Measurements from ENCODE around the gene HBA2. TPM values are rescaled to one million over a fixed set of nuclear protein-coding genes. Genes with fewer than 3 reads are reported as not detected.
A peak's percentile ranks its signal among the peaks of the same experiment; 100 is the strongest.

The HBA2 gene
- total and polyA plus RNA-seq, 9 of the 15 experiments (the other 6 are each of a cell fraction or from before 2014, with no cell fraction given): 40.4 to 853 (median 286) TPM

DNA sequence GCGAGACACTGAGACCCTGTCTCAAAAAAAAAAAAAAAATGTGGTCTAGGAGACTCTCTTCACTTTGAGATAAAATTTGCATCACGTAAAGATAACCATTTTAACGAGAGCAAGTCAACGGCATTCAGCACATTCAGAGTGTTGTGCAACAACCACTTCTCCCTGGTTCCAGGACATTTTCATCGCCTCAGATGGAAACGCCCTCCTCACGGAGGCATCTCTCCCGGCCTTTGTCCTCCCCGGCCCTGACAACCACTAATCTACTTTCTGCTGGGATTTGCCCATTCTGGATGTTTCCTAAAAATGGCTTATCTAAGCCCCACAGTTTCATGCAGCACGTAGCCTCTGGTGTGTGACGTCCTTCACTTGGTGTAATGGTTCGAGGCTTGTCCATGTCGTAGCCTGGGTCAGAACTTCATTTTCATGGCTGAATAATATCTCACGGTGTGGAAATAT is 27.9 kb upstream of the HBA2 start (continued):
- TF ChIP-seq, protein P1, sequence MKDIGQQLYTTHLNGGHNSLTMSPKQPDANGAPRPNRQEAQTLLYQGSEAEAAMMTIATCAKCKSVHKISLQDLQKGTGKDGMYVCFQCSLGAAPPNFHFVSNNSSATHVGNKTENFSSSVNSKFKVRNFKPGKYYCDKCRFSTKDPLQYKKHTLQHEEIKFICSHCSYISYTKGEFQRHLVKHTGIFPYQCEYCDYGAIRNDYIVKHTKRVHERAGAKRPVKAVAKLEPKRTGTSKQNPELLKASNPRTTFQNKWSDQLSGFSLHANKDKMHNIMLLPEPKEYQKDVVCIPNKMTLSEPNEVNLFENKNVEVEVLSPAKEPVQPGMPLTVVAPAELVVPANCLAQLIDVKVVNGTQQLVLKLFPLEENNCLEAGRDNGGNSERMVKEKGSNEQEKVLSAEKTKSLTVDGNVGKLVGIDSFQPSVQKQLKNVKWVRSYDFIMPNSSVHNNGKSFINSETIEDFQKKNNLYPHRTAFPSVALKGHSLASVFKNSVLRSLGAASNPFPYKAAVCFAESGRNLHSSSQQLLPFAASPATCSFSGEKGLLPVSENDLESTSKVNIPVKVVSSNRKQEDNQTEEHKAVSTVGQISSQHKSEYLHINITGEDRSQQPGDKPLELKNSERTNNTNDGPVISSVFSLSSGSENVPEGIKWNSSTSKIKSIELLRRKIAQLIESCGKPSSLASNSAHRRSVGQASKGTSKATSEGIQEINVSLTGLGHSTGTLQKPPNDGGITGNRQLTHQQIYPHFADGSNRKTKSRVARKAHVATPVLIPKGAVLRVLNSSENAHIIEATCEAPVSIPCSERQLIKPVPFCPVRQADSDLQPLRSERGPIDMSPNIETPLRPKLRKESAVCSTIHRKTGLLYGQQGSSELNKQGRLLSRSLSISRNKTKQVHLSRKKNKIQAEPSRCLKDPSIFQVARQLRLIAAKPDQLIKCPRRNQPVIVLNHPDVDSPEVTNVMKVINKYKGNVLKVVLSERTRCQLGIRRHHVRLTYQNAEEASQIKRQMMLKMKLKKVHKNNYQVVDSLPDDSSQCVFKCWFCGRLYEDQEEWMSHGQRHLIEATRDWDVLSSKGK (CRISPR knock-in tag; IDR thresholded peaks at IDR 0.05): no peak
- no peak for TF ChIP-seq ZNF785 (CRISPR knock-in tag; IDR thresholded peaks at IDR 0.05)
- no peak for TF ChIP-seq SRSF3 (IDR thresholded peaks at IDR 0.05; ENCODE audit: insufficient read depth, low read length)
- no peak for TF ChIP-seq ZBTB7A (IDR thresholded peaks at IDR 0.05; ENCODE audit: borderline replicate concordance, control insufficient read depth, low read depth, low read length)
- TF ChIP-seq FOXJ3 (CRISPR knock-in tag; IDR thresholded peaks at IDR 0.05): no peak
- TF ChIP-seq, protein P2, sequence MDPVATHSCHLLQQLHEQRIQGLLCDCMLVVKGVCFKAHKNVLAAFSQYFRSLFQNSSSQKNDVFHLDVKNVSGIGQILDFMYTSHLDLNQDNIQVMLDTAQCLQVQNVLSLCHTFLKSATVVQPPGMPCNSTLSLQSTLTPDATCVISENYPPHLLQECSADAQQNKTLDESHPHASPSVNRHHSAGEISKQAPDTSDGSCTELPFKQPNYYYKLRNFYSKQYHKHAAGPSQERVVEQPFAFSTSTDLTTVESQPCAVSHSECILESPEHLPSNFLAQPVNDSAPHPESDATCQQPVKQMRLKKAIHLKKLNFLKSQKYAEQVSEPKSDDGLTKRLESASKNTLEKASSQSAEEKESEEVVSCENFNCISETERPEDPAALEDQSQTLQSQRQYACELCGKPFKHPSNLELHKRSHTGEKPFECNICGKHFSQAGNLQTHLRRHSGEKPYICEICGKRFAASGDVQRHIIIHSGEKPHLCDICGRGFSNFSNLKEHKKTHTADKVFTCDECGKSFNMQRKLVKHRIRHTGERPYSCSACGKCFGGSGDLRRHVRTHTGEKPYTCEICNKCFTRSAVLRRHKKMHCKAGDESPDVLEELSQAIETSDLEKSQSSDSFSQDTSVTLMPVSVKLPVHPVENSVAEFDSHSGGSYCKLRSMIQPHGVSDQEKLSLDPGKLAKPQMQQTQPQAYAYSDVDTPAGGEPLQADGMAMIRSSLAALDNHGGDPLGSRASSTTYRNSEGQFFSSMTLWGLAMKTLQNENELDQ (CRISPR knock-in tag; IDR thresholded peaks at IDR 0.05; ENCODE audit: borderline replicate concordance): no peak
- TF ChIP-seq, protein P3, sequence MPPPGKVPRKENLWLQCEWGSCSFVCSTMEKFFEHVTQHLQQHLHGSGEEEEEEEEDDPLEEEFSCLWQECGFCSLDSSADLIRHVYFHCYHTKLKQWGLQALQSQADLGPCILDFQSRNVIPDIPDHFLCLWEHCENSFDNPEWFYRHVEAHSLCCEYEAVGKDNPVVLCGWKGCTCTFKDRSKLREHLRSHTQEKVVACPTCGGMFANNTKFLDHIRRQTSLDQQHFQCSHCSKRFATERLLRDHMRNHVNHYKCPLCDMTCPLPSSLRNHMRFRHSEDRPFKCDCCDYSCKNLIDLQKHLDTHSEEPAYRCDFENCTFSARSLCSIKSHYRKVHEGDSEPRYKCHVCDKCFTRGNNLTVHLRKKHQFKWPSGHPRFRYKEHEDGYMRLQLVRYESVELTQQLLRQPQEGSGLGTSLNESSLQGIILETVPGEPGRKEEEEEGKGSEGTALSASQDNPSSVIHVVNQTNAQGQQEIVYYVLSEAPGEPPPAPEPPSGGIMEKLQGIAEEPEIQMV (tag; conservative IDR thresholded peaks at IDR 0.05; ENCODE audit: low read depth): no peak
- no peak for TF ChIP-seq KLF10 (CRISPR knock-in tag; IDR thresholded peaks at IDR 0.05)
- TF ChIP-seq, protein P4, sequence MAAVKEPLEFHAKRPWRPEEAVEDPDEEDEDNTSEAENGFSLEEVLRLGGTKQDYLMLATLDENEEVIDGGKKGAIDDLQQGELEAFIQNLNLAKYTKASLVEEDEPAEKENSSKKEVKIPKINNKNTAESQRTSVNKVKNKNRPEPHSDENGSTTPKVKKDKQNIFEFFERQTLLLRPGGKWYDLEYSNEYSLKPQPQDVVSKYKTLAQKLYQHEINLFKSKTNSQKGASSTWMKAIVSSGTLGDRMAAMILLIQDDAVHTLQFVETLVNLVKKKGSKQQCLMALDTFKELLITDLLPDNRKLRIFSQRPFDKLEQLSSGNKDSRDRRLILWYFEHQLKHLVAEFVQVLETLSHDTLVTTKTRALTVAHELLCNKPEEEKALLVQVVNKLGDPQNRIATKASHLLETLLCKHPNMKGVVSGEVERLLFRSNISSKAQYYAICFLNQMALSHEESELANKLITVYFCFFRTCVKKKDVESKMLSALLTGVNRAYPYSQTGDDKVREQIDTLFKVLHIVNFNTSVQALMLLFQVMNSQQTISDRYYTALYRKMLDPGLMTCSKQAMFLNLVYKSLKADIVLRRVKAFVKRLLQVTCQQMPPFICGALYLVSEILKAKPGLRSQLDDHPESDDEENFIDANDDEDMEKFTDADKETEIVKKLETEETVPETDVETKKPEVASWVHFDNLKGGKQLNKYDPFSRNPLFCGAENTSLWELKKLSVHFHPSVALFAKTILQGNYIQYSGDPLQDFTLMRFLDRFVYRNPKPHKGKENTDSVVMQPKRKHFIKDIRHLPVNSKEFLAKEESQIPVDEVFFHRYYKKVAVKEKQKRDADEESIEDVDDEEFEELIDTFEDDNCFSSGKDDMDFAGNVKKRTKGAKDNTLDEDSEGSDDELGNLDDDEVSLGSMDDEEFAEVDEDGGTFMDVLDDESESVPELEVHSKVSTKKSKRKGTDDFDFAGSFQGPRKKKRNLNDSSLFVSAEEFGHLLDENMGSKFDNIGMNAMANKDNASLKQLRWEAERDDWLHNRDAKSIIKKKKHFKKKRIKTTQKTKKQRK (IDR thresholded peaks at IDR 0.05; ENCODE audit: borderline replicate concordance, low read depth, low read length): no peak
- TF ChIP-seq ZNF778 (CRISPR knock-in tag; IDR thresholded peaks at IDR 0.05): no peak
- peak; percentile 79 for TF ChIP-seq CREB1 (IDR thresholded peaks at IDR 0.05)
- TF ChIP-seq CREB1 (CRISPR knock-in tag; IDR thresholded peaks at IDR 0.05): peak; percentile 60; the same call in 1 of the 2 replicates
- TF ChIP-seq RBM39 (optimal IDR thresholded peaks at IDR 0.05; ENCODE audit: low read depth, low read length): no peak
- no peak for TF ChIP-seq SRSF9 (IDR thresholded peaks at IDR 0.05; ENCODE audit: borderline replicate concordance, low read depth, low read length)
- no peak for TF ChIP-seq SIRT6 (IDR thresholded peaks at IDR 0.05; ENCODE audit: low read depth, low read length)
